SK-N-SH treated with all-trans-retinoic acid at 6 μM for 48 hours (cell line): Measurements from ENCODE around the gene SPTB.

Experiments used
- ATAC-seq: fragments of 200-7000 bp; cut with Tn5 transposase; 3 replicates; pipeline ENCODE4 v1.9.1; 2020; ENCODE audit warnings: mild to moderate bottlenecking, moderate library complexity
- ARNTL ChIP-seq: fragments of 450-650 bp; formaldehyde crosslinking; IDR thresholded peaks from 2 replicates; pipeline ENCODE4 v1.5.0; 2020; ENCODE audit warnings: low read depth, mild to moderate bottlenecking, moderate library complexity, borderline replicate concordance
- BACH2 ChIP-seq: fragments of 250-450 bp; sonication (Bioruptor Pico); IDR thresholded peaks from 2 replicates; pipeline ENCODE4 v1.9.0; 2021; ENCODE audit warnings: mild to moderate bottlenecking, borderline replicate concordance
- CSDC2 ChIP-seq: fragments of 250-450 bp; sonication (Bioruptor Pico); IDR thresholded peaks from 2 replicates; pipeline ENCODE4 v1.5.0; 2020; ENCODE audit warnings: mild to moderate bottlenecking, moderate library complexity
- ESRRG ChIP-seq: fragments of 250-450 bp; sonication (Bioruptor Pico); IDR thresholded peaks from 2 replicates; pipeline ENCODE4 v1.6.1; 2021; ENCODE audit warnings: mild to moderate bottlenecking
- GLIS3 ChIP-seq: fragments of 250-450 bp; sonication (Bioruptor Pico); IDR thresholded peaks from 2 replicates; pipeline ENCODE4 v1.5.0; 2020; ENCODE audit warnings: mild to moderate bottlenecking, moderate library complexity
- ISL1 ChIP-seq: fragments of 250-450 bp; sonication (Bioruptor Pico); IDR thresholded peaks from 2 replicates; pipeline ENCODE4 v2.1.2; 2022; ENCODE audit warnings: mild to moderate bottlenecking, moderate library complexity
- OSR1 ChIP-seq: fragments of 250-450 bp; sonication (Bioruptor Pico); IDR thresholded peaks from 2 replicates; pipeline ENCODE4 v1.8.0; 2022; ENCODE audit warnings: moderate library complexity, mild to moderate bottlenecking, inconsistent platforms
- PPARA ChIP-seq: fragments of 250-450 bp; sonication (Bioruptor Pico); IDR thresholded peaks from 2 replicates; pipeline ENCODE4 v1.5.0; 2020; ENCODE audit warnings: mild to moderate bottlenecking, borderline replicate concordance
- TCF4 ChIP-seq: fragments of 250-450 bp; sonication (Bioruptor Pico); IDR thresholded peaks from 2 replicates; pipeline ENCODE4 v1.8.0; 2021; ENCODE audit warnings: mild to moderate bottlenecking, moderate library complexity, borderline replicate concordance
- TOX ChIP-seq: fragments of 250-450 bp; sonication (Bioruptor Pico); IDR thresholded peaks from 2 replicates; pipeline ENCODE4 v1.8.0; 2021; ENCODE audit warnings: mild to moderate bottlenecking, moderate library complexity, borderline replicate concordance
- ZC3H10 ChIP-seq: fragments of 250-450 bp; sonication (Bioruptor Pico); IDR thresholded peaks from 2 replicates; pipeline ENCODE4 v1.5.1; 2021; ENCODE audit warnings: mild to moderate bottlenecking, moderate library complexity
- ZFP3 ChIP-seq: fragments of 250-450 bp; sonication (Bioruptor Pico); IDR thresholded peaks from 2 replicates; pipeline ENCODE4 v1.5.0; 2020; ENCODE audit warnings: mild to moderate bottlenecking, moderate library complexity
- ZNF70 ChIP-seq: fragments of 450-650 bp; formaldehyde crosslinking; IDR thresholded peaks from 2 replicates; pipeline ENCODE4 v1.5.0; 2020; ENCODE audit warnings: mild to moderate bottlenecking, moderate library complexity
- TF ChIP-seq, protein P1 (sequence below): fragments of 250-450 bp; sonication (Bioruptor Pico); IDR thresholded peaks from 2 replicates; pipeline ENCODE4 v1.5.1; 2021; ENCODE audit warnings: mild to moderate bottlenecking, moderate library complexity
- TF ChIP-seq, protein P2 (sequence below): fragments of 250-450 bp; sonication (Bioruptor Pico); IDR thresholded peaks from 2 replicates; pipeline ENCODE4 v1.5.1; 2020; ENCODE audit warnings: low read depth, mild to moderate bottlenecking, moderate library complexity
- TF ChIP-seq, protein P3 (sequence below): fragments of 250-450 bp; sonication (Bioruptor Pico); IDR thresholded peaks from 2 replicates; pipeline ENCODE4 v1.8.0; 2020; ENCODE audit warnings: mild to moderate bottlenecking, moderate library complexity, borderline replicate concordance
- TF ChIP-seq, protein P4 (sequence below): fragments of 250-450 bp; sonication (Bioruptor Pico); IDR thresholded peaks from 2 replicates; pipeline ENCODE4 v1.8.0; 2021; ENCODE audit warnings: low read depth, mild to moderate bottlenecking, moderate library complexity, borderline replicate concordance

SPTB gene

DNA sequence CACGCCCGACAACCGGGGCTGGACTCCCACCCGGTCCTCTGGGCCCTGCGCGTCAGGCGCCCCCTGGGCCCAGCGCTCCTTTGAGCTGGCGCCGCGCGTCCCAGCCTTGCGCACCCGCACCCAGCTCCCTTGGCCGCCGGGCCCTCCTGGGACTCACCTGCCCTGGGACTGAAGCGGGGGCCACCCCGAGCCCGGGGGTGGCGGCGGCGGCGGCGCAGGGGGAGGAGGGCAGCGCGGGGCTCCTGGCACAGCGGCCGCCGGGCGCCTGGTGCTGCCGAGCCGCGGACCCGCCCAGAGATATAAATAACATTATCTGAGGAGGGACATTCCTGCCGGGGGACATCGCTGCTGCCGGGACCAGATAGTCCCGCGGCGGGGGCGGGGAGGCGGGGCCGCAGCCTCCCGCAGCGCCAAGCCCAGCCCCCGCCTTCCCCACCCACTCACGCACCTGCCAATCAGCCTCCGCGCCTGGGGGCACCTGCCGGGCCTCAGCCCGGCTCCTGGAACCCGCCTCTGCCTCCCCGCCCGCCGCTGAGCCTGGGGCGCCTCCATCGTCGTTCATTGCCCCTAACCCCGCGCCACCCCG lies at the start of gene SPTB:
Gene SPTB (minus strand): TSS at position 273 of the 586 bp plus-strand sequence. CDS start 56,813 bp downstream, outside the sequence.
- peak; percentile 54 for ATAC-seq

DNA sequence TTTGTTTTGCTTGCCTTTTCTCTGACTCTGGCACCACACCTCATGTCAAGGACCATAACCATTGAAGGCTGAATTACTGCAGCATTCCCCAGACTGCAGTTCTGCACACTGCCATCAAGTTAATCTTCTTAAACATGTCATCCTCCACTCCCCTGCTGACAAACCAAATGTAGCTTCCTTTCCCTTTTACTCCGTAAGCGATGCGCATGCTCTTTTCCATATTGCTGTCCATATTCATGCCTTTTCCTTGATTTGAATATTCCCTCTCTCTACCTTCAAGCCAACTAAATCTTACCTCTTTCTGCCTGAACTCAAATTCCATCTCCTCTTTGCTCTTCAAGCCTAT lies 49.3 kb upstream of the SPTB start:
- TF ChIP-seq ARNTL (no peak), ZFP3 (CRISPR knock-in tag) (no peak)
- TF ChIP-seq, protein P1, sequence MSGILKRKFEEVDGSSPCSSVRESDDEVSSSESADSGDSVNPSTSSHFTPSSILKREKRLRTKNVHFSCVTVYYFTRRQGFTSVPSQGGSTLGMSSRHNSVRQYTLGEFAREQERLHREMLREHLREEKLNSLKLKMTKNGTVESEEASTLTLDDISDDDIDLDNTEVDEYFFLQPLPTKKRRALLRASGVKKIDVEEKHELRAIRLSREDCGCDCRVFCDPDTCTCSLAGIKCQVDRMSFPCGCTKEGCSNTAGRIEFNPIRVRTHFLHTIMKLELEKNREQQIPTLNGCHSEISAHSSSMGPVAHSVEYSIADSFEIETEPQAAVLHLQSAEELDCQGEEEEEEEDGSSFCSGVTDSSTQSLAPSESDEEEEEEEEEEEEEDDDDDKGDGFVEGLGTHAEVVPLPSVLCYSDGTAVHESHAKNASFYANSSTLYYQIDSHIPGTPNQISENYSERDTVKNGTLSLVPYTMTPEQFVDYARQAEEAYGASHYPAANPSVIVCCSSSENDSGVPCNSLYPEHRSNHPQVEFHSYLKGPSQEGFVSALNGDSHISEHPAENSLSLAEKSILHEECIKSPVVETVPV (CRISPR knock-in tag), result no peak
- ATAC-seq, result no peak

More for the DNA sequence above, at the start of gene SPTB:
- TF ChIP-seq OSR1 (CRISPR knock-in tag), result no peak
- no peak for TF ChIP-seq TOX (CRISPR knock-in tag)
- TF ChIP-seq BACH2 (CRISPR knock-in tag), result no peak
- TF ChIP-seq, protein P2, sequence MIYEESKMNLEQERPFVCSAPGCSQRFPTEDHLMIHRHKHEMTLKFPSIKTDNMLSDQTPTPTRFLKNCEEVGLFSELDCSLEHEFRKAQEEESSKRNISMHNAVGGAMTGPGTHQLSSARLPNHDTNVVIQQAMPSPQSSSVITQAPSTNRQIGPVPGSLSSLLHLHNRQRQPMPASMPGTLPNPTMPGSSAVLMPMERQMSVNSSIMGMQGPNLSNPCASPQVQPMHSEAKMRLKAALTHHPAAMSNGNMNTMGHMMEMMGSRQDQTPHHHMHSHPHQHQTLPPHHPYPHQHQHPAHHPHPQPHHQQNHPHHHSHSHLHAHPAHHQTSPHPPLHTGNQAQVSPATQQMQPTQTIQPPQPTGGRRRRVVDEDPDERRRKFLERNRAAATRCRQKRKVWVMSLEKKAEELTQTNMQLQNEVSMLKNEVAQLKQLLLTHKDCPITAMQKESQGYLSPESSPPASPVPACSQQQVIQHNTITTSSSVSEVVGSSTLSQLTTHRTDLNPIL, result no peak
- no peak for TF ChIP-seq ZFP3 (CRISPR knock-in tag)
- no peak for TF ChIP-seq TCF4 (CRISPR knock-in tag)
- no peak for TF ChIP-seq ZC3H10
- no peak for TF ChIP-seq ESRRG (CRISPR knock-in tag)
- TF ChIP-seq, protein P3, sequence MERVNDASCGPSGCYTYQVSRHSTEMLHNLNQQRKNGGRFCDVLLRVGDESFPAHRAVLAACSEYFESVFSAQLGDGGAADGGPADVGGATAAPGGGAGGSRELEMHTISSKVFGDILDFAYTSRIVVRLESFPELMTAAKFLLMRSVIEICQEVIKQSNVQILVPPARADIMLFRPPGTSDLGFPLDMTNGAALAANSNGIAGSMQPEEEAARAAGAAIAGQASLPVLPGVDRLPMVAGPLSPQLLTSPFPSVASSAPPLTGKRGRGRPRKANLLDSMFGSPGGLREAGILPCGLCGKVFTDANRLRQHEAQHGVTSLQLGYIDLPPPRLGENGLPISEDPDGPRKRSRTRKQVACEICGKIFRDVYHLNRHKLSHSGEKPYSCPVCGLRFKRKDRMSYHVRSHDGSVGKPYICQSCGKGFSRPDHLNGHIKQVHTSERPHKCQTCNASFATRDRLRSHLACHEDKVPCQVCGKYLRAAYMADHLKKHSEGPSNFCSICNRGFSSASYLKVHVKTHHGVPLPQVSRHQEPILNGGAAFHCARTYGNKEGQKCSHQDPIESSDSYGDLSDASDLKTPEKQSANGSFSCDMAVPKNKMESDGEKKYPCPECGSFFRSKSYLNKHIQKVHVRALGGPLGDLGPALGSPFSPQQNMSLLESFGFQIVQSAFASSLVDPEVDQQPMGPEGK (CRISPR knock-in tag), result no peak
- TF ChIP-seq, protein P4, sequence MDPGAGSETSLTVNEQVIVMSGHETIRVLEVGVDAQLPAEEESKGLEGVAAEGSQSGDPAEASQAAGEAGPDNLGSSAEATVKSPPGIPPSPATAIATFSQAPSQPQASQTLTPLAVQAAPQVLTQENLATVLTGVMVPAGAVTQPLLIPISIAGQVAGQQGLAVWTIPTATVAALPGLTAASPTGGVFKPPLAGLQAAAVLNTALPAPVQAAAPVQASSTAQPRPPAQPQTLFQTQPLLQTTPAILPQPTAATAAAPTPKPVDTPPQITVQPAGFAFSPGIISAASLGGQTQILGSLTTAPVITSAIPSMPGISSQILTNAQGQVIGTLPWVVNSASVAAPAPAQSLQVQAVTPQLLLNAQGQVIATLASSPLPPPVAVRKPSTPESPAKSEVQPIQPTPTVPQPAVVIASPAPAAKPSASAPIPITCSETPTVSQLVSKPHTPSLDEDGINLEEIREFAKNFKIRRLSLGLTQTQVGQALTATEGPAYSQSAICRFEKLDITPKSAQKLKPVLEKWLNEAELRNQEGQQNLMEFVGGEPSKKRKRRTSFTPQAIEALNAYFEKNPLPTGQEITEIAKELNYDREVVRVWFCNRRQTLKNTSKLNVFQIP (CRISPR knock-in tag), result no peak
- no peak for TF ChIP-seq ZNF70
- TF ChIP-seq ISL1 (CRISPR knock-in tag), result no peak
- TF ChIP-seq GLIS3, result no peak
- TF ChIP-seq, all 23 proteins: peak for 0

DNA sequence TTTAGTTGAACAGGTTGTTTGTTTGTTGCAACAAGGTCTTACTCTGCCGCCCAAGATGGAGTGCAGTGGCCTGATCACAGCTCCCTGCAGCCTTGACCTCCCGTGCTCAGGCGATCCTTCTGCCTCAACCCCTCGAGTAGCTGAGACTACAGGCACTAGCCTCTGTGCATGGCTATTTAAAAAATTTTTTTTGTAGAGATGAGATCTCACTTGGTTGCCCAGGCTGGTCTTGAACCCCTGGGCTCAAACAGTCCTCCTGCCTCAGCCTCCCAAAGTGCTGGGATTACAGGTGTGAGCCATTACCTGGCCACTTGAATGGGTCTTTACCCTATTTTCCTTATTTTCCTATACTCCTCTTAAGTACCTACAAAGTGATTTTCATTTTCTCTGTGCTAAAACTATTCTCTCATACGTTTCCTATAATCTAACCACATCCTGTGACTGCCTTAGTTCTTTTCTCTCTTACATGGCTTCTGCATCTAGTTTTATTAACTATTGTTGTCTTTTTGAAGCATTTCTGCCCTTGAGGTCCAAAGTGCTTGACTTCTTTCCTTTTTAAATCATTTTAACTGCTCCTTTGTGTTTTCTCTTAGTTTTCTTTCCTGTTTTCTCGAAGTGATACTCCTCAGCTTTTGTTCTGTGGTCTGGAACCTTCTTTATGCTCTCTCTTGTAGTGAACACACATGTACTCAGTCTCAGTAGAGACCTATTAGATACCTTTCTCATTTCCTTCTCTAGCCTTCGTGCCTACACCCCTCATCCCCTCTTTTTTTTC lies 48.7 kb upstream of the SPTB start:
- TF ChIP-seq, protein P3 (CRISPR knock-in tag), result no peak
- no peak for ATAC-seq

DNA sequence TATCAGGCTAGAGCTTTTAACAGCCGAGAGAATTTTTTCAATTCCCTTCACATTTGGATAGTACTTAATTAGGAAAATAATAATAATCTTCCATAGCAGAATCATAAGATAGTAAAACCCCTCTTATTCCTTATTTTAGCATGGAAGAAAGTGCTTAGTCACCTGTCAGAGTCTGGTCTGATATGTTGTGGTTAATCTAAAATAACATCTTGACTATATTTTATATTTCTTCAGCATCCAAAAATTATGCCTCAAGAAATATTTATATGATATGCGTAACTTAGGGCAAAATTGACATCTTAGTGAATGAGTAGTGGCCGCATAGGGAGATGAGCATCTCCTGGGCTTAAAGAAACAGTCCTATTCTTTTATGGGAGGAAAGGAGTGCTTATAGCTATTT lies 47.3 kb upstream of the SPTB start:
- no peak for TF ChIP-seq CSDC2 (CRISPR knock-in tag)
- TF ChIP-seq, protein P3 (CRISPR knock-in tag), result no peak
- TF ChIP-seq, protein P4 (CRISPR knock-in tag), result no peak
- no peak for TF ChIP-seq BACH2 (CRISPR knock-in tag)
- no peak for TF ChIP-seq PPARA
- no peak for ATAC-seq
